Measurements from ENCODE around the gene GPR17.

- TF ChIP-seq CTCF (conservative IDR thresholded peaks at IDR 0.05; ENCODE audit: low read depth, low read length) (no peak), EZH2 (IDR thresholded peaks at IDR 0.05; ENCODE audit: low read length, unreplicated experiment) (no peak)
Observed at GRCh38 chr2:127650785-127651380, 4.9 kb downstream of the GPR17 start.

All from PC-3 (cell line).